Coronary artery (tissue), 2 donors: Measurements from ENCODE around the gene EPHB1.
A peak's percentile ranks its signal among the peaks of the same experiment; 100 is the strongest.
"Not testable (repeated sequence)": the region's sequence is repeated elsewhere in the genome, so short reads cannot be mapped to it uniquely, and the experiment has no call there.

ENCODE experiments used
- DNase-seq: peaks from one replicate; pipeline ENCODE4 v3.0.0-alpha.2; 2017; ENCODE audit warnings: low spot score
- H3K27ac ChIP-seq, 2 donors: fragments of 200-600 bp; sonication (generic); one replicate each; pipeline ENCODE4 v1.5.1; 2016 to 2019
- H3K4me3 ChIP-seq: fragments of 200-600 bp; sonication (generic); 2 replicates; pipeline ENCODE4 v1.5.1; 2016; ENCODE audit warnings: mild to moderate bottlenecking, moderate library complexity
- TF ChIP-seq, protein P1 (sequence below): fragments of 200-600 bp; sonication (generic); IDR thresholded peaks from one replicate; pipeline ENCODE4 v1.5.1; 2019; ENCODE audit warnings: antibody characterized with exemption

Gene EPHB1

DNA sequence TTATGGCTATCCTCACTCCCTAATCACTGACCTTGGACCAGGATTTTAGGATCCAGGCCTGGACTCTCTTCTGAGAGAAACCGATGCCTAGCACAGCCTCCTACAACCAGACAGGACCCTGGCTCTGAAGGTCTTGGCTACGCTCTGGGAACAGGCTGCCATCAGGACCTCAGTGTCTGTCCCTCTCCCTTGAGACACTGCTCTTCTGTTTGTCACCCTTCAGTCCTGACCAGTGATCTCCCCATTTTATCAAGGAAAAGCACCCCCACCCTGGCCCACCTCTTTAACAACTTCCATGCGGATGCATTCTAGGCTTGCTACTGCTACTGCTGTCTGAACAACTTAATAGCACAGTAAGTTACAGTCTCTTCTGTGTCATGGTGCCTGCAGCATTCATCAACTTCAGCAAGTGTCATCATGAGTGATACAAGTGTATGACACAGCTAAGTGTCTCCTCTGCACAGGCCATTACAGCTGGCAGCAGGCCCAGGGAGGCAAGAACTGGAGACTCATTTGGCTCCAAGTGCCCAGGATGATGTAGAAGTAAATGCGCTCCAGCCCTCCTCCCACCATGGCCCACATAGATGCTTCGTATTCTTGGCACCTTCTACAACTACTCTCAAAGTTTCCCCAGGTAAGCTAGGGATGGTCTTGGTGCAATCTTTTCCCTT, 302.4 kb downstream of the EPHB1 start:
- peak; percentile 59 for DNase-seq
- Histone ChIP-seq H3K4me3 (no peak overlapping the region), H3K27ac (no peak overlapping the region)
- TF ChIP-seq, protein P1, sequence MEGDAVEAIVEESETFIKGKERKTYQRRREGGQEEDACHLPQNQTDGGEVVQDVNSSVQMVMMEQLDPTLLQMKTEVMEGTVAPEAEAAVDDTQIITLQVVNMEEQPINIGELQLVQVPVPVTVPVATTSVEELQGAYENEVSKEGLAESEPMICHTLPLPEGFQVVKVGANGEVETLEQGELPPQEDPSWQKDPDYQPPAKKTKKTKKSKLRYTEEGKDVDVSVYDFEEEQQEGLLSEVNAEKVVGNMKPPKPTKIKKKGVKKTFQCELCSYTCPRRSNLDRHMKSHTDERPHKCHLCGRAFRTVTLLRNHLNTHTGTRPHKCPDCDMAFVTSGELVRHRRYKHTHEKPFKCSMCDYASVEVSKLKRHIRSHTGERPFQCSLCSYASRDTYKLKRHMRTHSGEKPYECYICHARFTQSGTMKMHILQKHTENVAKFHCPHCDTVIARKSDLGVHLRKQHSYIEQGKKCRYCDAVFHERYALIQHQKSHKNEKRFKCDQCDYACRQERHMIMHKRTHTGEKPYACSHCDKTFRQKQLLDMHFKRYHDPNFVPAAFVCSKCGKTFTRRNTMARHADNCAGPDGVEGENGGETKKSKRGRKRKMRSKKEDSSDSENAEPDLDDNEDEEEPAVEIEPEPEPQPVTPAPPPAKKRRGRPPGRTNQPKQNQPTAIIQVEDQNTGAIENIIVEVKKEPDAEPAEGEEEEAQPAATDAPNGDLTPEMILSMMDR, result no peak

DNA sequence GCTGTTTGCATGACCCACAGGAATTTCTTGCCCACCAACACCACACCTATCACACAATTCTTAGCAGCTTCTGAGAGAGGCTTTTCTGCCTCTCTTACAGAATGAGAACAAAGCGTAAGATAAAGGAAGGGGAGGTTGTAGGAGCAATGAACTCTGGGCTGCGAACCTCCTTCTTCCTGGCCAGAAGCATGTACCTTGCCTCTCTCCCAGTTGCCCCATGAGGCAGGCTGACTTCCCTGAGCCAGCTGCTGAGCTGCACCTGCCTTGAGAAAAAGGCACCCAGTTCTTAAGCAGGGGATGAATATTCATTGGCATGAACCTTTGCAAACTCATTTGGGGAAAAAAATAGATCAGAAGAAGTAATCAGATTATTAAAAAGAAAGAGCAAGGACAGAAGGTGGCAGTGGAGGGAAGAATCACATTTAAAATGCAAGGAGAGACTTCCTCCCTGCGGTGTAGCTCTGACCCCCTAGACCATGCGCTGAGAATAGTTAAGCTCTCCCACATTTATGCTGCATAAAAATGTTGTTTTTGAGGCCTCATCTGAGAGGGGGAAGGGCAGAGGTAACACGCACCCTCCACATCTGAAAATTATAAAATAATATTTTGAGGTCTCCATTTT, 304.8 kb downstream of the EPHB1 start:
- TF ChIP-seq, protein P1, result no peak

DNA sequence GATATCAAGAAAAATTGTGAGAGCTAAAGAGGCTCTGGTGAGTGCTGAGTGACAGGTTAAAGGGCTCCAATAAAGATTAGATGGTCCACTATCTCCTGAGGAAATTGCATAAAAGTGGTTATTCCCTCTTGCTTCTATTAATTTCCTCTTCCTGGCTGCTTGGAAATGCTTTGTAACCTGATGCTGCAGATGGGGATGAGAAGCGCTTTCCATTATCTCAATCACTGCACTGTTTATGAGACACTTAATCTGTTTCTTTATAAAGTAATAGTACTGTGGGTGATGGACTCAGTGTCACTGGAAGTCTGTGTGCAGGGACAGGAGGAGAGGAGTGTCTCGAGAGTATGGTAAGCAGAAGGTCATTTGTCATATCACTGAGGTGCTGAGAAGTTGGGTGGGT, 305.3 kb downstream of the EPHB1 start:
- no peak overlapping the region for H3K27ac ChIP-seq
- TF ChIP-seq, protein P1, result no peak
- DNase-seq, result no peak
- H3K4me3 ChIP-seq, result no peak overlapping the region

More for the DNA sequence above, 304.8 kb downstream of the EPHB1 start:
- Histone ChIP-seq H3K4me3 (no peak overlapping the region), H3K27ac (no peak overlapping the region)
- no peak for DNase-seq

DNA sequence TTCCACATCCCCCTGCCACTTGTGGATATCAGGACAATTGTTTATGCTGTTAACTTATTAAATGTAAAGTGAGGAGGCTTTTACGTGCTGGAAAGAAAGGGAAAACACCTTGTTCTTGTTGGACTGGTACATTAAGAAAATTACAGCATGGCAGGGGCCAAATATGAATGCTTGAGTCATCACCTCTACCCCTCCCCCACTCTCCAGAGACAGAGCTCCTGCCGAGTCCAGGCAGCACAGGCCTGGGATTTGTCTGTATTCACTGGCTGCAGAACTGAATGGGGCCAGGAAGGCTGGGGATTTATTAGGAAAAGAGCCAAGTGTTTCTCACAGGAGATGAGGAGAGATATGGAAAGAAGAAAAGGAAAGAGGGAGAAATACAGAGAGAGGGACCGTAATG, 308.9 kb downstream of the EPHB1 start:
- TF ChIP-seq, protein P1, result no peak
- DNase-seq, result no peak
- H3K4me3 ChIP-seq, result no peak overlapping the region
- no peak overlapping the region for H3K27ac ChIP-seq

DNA sequence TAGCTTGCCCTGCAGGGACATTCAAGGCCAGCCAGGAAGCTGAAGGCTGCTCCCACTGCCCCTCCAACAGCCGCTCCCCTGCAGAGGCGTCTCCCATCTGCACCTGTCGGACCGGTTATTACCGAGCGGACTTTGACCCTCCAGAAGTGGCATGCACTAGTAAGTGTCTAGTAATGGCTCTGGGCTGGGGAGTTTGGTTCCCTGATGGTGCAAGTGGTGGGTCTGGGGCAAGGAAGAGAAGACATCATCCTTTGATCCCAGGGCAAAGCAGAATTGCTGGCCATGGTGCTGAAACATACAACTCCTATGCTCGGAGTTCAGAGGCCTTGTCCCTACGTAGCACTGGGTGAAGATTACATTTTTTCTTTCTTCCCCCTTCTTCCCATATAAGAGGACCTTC, 311.4 kb downstream of the EPHB1 start:
- DNase-seq, result no peak
- no peak overlapping the region for H3K27ac ChIP-seq
- H3K4me3 ChIP-seq, result no peak overlapping the region
- TF ChIP-seq, protein P1, result no peak

DNA sequence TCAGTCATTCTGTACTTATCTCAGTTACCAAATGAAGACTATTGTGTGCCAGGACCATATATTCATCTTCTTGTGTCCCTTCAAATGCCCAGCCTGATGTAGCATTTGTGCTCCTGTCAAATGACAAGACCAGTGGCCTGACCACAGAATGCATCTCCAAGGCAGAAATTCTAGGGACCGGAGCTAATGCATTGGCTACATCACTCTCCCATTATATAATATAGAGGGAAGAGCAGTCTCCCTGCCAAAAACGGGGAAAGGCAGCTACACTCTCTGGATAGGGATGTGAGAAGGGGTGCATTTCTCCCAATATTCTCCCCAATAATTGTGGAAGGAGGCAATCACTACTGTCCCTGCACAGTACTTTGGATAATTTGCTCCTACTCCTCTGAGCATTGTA, 312.0 kb downstream of the EPHB1 start:
- Histone ChIP-seq H3K4me3 (no peak overlapping the region), H3K27ac (no peak overlapping the region)
- no peak for DNase-seq
- TF ChIP-seq, protein P1, result no peak

DNA sequence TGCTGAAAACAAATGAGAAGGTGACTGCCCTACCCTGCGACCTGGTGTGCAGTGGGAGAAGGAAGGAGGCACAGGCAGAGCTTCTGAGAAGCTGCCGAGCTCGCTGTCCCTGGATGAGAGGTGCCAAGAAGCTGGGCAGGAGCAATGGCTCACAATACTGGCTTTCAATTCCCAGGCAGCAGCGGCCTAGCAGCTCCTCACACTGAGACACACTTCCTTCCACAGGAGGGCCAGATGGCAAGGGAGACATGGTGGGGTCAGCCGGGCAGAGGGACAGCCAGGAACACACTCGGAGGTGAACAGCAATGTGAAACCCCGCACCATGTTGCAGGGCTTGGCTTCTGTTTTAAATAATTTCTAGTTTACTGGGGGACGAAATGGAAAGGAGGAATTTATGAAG, 314.6 kb downstream of the EPHB1 start:
- no peak overlapping the region for H3K27ac ChIP-seq
- no peak for DNase-seq
- no peak overlapping the region for H3K4me3 ChIP-seq
- TF ChIP-seq, protein P1, result no peak

DNA sequence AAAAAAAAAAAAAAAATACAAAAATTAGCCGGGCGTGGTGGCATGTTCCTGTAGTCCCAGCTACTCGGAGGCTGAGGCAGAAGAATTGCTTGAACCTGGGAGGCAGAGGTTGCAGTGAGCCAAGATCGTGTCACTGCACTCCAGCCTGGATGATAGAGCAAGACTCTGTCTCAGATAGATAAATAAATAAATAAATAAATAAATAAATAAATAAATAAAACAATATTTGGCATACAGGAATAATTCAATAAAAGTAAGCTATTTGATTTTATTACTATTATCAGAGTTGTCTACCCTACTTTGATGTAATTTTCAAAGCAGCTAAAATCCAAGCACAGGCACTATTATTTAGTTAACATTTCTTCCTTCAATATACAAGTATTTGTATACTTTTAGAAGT, 319.5 kb downstream of the EPHB1 start:
- not testable (repeated sequence) for H3K4me3 ChIP-seq, DNase-seq, H3K27ac ChIP-seq
